Measurements from ENCODE around the gene BSG. TPM values are rescaled to one million over a fixed set of nuclear protein-coding genes. Genes with fewer than 3 reads are reported as not detected.

Gene BSG
- total and polyA plus RNA-seq, 2 of the 4 experiments (the other 2 are of a cell fraction) = 130 to 698 TPM

- H3K4me3 ChIP-seq (ENCODE audit: insufficient read depth, low read depth, low read length) = no peak overlapping the region
- no peak overlapping the region for H3K4ac ChIP-seq (ENCODE audit: low read depth, low read length)
- no peak overlapping the region for H2AK5ac ChIP-seq (ENCODE audit: low read depth, low read length)
- no peak overlapping the region for H2AFZ ChIP-seq (replicated peaks; ENCODE audit: low read length, poor library complexity)
- 86% methylated on average over 17 of the region's 30 CpGs; no CpG with 5 or more reads in 1 of the 2 experiments for WGBS, 2 experiments (ENCODE audit: extremely low coverage in 2 of 2, insufficient read length in 1 of 2)
- H4K5ac ChIP-seq (ENCODE audit: low read depth, low read length) = no peak overlapping the region
- no peak overlapping the region for H3K9ac ChIP-seq (ENCODE audit: low read depth, low read length)
- ChIA-PET CTCF (no interaction called here), POLR2A (ENCODE audit: unreplicated experiment) (no interaction called here)
- no peaks in the 10 kb centered on the region for H3K79me1 ChIP-seq (ENCODE audit: low read depth in 1 of 2, low read length in 2 of 2)
- H3K27ac ChIP-seq (ENCODE audit: insufficient read depth, low read length) = no peak overlapping the region
- peaks cover 10% of the 10 kb centered on the region for H3K4me1 ChIP-seq (ENCODE audit: control insufficient read depth, insufficient read depth, low read length)
- H2BK15ac ChIP-seq (ENCODE audit: low read depth, low read length) = no peak overlapping the region
- H3K36me3 ChIP-seq (ENCODE audit: control insufficient read depth, insufficient read depth, low read length) = no peaks in the 10 kb centered on the region
- ATAC-seq (ENCODE audit: low read depth) = no peak
- H3K14ac ChIP-seq (replicated peaks; ENCODE audit: low read depth, low read length) = no peak overlapping the region
- peaks cover 7% of the 10 kb centered on the region for H3K9me1 ChIP-seq (ENCODE audit: insufficient read depth, low read length)
- no peak overlapping the region for H4K91ac ChIP-seq (ENCODE audit: insufficient read depth, low read depth, low read length)
- H3K23ac ChIP-seq (ENCODE audit: low read depth, low read length) = no peak overlapping the region
- no peaks in the 10 kb centered on the region for H3K27me3 ChIP-seq (ENCODE audit: control insufficient read depth, insufficient read depth, low read length)
- H3K4me2 ChIP-seq (ENCODE audit: low read depth, low read length) = no peak overlapping the region
- no peak overlapping the region for H3K18ac ChIP-seq (ENCODE audit: low read depth, low read length)
- H4K20me1 ChIP-seq (ENCODE audit: insufficient read depth, low read length) = peaks cover 12% of the 10 kb centered on the region
- no peak overlapping the region for H2BK120ac ChIP-seq (ENCODE audit: low read depth, low read length)
- no peaks in the 10 kb centered on the region for H3K9me3 ChIP-seq (ENCODE audit: control insufficient read depth, insufficient read depth, low read length)
- no peak overlapping the region for H3K56ac ChIP-seq (ENCODE audit: extremely low read depth, insufficient read depth, low read length)
- intact Hi-C loops (cut with micrococcal nuclease) = no loop called here
- in situ Hi-C loops (cut with MboI; ENCODE audit: low sequenced_read_pairs) = no loop called here
- dilution Hi-C loops (cut with HindIII; ENCODE audit: low sequenced_read_pairs, unreplicated experiment) = no loop called here
- no peak for DNase-seq
- no peak overlapping the region for H2BK20ac ChIP-seq (ENCODE audit: low read depth, low read length)
- no peak overlapping the region for H2AK9ac ChIP-seq (replicated peaks; ENCODE audit: low read depth, low read length, poor library complexity)
- H4K8ac ChIP-seq (ENCODE audit: low read depth in 2 of 2, low read length in 2 of 2) = no peak overlapping the region
- BruUV-seq (replicated peaks) = no TSS peak
- no peak overlapping the region for H2BK5ac ChIP-seq (ENCODE audit: low read depth, low read length, poor library complexity, severe bottlenecking)
- TF ChIP-seq CEBPB (IDR thresholded peaks at IDR 0.05; ENCODE audit: low read depth, low read length) = no peak
- no peak for TF ChIP-seq POLR2A (IDR thresholded peaks at IDR 0.05; ENCODE audit: low read depth, low read length)
- no peak for TF ChIP-seq ELK1 (IDR thresholded peaks at IDR 0.05; ENCODE audit: borderline replicate concordance, low read depth, low read length)
- no peak for TF ChIP-seq MAFK (IDR thresholded peaks at IDR 0.05; ENCODE audit: low read depth, low read length)
- TF ChIP-seq CHD1 (IDR thresholded peaks at IDR 0.05; ENCODE audit: low read depth, low read length) = no peak
- no peak for TF ChIP-seq FOS (IDR thresholded peaks at IDR 0.05; ENCODE audit: low read depth, low read length)
- TF ChIP-seq RCOR1 (IDR thresholded peaks at IDR 0.05; ENCODE audit: insufficient replicate concordance, low read length) = no peak
- TF ChIP-seq CTCF (conservative IDR thresholded peaks at IDR 0.05; ENCODE audit: low read depth, low read length) = no peak
- TF ChIP-seq USF2 (IDR thresholded peaks at IDR 0.05; ENCODE audit: low read depth, low read length) = no peak
- no peak for TF ChIP-seq RAD21 (IDR thresholded peaks at IDR 0.05; ENCODE audit: low read length)
- no peak for TF ChIP-seq SMC3 (IDR thresholded peaks at IDR 0.05; ENCODE audit: low read depth, low read length)
- no peak for TF ChIP-seq BHLHE40 (IDR thresholded peaks at IDR 0.05; ENCODE audit: low read depth, low read length)
- no peak for TF ChIP-seq MAZ (IDR thresholded peaks at IDR 0.05; ENCODE audit: borderline replicate concordance, low read depth, low read length)
- TF ChIP-seq RFX5 (IDR thresholded peaks at IDR 0.05; ENCODE audit: low read depth, low read length) = no peak
- TF ChIP-seq MXI1 (IDR thresholded peaks at IDR 0.05; ENCODE audit: borderline replicate concordance, low read depth, low read length) = no peak
These were observed 36.0 kb downstream of the BSG start for GRCh38 chr19:608155-609003.
